ENCODE data around the gene DNAH11.

DNA sequence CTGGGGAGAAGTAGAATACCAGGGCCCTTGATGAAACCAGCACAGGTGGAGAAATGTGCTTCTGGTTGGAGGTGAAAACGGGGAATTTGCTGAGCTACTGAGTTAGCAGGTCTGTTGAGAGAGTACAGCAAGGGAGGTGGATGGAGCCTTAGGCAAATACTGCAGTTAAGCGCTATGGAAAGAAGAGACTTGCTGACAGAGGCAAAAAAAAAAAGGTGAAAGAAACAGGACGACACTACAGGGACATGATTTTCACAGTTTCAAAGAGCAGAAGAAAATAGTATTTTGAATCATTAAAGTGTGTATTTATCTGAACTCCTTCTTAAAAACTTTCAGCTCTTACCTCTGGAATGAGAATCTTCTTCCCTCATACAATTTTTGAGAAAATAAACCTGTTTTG, 159.5 kb downstream of the DNAH11 start:
- TF ChIP-seq, protein P1, sequence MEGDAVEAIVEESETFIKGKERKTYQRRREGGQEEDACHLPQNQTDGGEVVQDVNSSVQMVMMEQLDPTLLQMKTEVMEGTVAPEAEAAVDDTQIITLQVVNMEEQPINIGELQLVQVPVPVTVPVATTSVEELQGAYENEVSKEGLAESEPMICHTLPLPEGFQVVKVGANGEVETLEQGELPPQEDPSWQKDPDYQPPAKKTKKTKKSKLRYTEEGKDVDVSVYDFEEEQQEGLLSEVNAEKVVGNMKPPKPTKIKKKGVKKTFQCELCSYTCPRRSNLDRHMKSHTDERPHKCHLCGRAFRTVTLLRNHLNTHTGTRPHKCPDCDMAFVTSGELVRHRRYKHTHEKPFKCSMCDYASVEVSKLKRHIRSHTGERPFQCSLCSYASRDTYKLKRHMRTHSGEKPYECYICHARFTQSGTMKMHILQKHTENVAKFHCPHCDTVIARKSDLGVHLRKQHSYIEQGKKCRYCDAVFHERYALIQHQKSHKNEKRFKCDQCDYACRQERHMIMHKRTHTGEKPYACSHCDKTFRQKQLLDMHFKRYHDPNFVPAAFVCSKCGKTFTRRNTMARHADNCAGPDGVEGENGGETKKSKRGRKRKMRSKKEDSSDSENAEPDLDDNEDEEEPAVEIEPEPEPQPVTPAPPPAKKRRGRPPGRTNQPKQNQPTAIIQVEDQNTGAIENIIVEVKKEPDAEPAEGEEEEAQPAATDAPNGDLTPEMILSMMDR (conservative IDR thresholded peaks at IDR 0.05; ENCODE audit: low read depth, low read length) = no peak
- no peak for TF ChIP-seq EZH2phosphoT487 (IDR thresholded peaks at IDR 0.05; ENCODE audit: borderline replicate concordance, low read length)
- TF ChIP-seq EZH2 (IDR thresholded peaks at IDR 0.05; ENCODE audit: low read length, unreplicated experiment) = no peak

All from PC-3 (cell line).